Fibroblast of gingiva (primary cell): ENCODE measurements around the gene RNF31.

Experiments used
- DNase-seq: peaks from one replicate; pipeline ENCODE4 v3.0.0-alpha.2; 2011; ENCODE audit warnings: low read depth

The RNF31 gene

GRCh38 chr14:24182110-24182882, 35.0 kb downstream of the RNF31 start:
- no peak for DNase-seq

GRCh38 chr14:24183014-24183481, 35.8 kb downstream of the RNF31 start:
- no peak for DNase-seq

- DNase-seq, result no peak
Measured at GRCh38 chr14:24184104-24184970, 37.0 kb downstream of the RNF31 start.

DNA sequence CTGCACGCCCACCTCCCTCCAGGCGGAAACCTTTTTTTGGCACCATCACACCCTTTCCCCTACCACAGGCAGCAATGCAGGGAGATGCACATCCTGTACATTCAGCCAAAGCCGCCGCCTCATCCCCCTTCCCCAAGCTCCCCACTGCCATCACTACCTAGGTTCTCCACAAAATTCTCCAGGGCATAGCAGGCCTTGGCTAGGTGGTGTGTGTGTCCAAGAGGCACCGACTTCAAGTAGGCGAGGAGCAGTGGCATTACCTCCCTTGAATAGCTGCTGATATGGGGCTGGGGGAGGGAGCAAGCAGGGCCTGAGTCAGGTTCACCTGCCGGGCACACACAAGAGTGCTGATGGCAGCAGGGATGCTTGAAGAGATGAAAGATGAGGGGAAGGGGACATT, 37.7 kb downstream of the RNF31 start:
- no peak for DNase-seq

- no peak for DNase-seq
Measured at GRCh38 chr14:24185741-24186140, 38.4 kb downstream of the RNF31 start.

GRCh38 chr14:24186831-24187538, 39.7 kb downstream of the RNF31 start:
- DNase-seq, result no peak

GRCh38 chr14:24187539-24187915, 40.2 kb downstream of the RNF31 start:
- no peak for DNase-seq

GRCh38 chr14:24188251-24189058, 41.2 kb downstream of the RNF31 start, which contains the start of gene IPO4:
IPO4 (minus strand) TSS chr14:24188816; CDS start chr14:24188787, 29 bp downstream.
- DNase-seq, result peak; percentile 98

DNA sequence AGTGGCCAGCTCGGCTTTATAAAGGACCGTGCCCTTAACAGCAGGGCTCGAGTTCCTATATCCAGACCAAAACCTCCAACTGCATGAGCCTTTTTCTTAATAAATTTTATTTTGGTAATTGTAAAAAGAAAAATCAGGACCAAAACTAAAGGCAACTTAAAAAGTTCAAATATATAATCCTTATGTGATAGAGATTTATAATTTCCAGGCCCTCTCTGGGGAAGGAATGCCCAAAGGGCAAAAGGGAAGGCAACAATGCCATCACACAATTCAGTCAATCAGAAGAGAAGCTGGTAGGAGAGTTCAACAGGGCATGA, 41.7 kb downstream of the RNF31 start:
- no peak for DNase-seq

DNA sequence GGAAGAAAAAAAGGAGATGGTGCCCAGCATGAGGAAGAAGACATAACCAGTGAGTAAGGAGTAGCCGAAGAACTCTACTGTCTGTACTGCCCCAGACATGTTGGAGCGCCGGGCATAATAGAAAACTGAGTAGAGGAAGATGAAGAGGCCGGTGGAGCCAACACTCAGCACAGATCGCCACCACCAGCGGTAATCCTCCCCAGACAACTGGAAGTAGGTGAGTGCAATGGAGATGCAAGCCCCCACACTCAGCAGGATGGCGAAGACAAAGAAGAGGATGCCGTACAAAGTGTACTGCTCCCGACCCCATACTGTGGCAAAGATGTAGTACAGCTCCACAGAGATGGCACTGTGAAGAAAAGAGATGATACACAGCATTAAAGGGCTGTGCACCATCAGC, 42.2 kb downstream of the RNF31 start:
- no peak for DNase-seq

- DNase-seq, result no peak
Measured at GRCh38 chr14:24190416-24190815, 43.1 kb downstream of the RNF31 start.

- DNase-seq, result no peak
Measured at GRCh38 chr14:24192933-24193332, 45.6 kb downstream of the RNF31 start.

- no peak for DNase-seq
Measured at GRCh38 chr14:24194186-24194872, 47.0 kb downstream of the RNF31 start.

DNA sequence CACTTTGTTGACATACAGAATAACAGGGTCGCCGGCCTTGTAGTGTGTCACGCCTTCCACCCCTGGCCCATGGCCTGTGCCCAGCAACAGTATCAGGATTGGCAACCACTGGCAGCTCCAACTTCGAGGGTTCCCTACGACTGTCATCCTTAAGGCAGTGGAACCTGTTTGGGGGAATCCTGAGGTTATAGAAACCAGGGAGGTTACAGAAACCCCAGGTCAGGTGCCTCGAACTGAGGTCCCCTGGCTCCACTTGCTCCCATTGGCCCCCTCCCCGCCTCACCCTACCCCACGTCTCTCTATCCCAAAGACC, 47.5 kb downstream of the RNF31 start:
- DNase-seq, result no peak

DNA sequence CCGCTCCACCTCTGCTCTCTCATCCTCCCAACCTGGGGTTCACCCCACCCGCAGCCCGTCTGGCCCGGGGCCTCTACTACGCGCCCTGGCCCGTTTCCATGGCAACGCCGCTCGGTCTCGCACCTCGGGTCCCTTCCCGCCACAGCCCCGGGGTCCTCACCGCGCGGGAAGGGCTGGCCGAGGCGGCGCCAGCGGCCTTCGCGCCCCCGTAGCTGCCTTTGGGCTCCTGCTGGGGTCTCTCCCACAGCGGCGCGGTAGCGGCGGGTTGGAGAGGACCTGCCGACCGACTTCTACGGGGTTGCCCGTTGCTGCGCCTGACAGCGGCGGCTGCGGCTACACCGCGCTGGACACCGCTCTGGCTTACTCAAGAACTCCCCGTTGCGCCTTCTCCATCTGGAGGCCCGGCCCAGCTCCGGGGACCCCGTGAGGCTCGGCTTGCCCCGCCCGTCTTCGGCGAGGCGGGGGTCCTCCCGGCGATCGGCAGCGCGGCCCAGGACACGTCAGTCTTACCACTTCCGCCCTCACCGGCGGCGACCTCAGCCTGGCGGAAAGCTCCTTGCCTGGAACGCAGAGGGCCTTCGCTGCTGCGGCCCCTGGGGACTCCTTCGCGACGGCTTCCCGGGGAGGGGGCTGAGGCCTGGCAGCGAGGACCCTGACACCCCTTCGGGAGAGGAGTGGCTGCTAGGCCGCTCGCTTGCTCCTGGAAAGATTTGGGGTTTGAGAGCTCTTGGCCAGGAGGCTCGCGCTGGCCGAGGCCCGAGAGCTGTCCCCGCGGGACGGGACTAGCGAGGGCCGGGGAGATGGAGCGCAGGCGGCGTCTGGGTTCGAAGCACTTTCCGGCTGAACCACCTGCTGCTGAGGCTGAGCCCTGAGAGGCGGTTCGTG, 48.1 kb downstream of the RNF31 start, which contains the start of gene TM9SF1:
Gene TM9SF1 (minus strand): TSS at position 256 of the 885 bp plus-strand sequence. CDS start 422 bp downstream, outside the sequence.
- peak; percentile 90 for DNase-seq

- DNase-seq, result no peak
Measured at GRCh38 chr14:24196071-24197055, 49.1 kb downstream of the RNF31 start.

DNA sequence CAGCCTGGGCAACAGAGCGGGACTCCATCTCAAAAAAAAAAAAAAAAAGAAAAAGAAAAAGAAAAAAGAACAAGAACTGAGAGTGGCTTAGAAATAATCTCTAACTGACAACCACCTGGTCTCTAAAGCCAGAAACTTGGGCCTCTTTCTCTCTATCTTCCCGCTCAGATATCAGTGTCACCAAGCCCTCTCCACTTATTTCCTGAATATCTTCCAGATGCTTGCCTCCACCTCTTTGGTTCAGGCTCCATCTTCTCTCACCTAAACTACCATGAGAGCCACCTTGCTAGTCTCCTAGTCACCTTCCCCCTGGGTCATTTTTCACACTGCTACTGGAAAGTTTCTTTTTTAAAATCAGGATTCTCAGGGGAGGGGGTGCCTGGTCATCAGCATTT, 49.8 kb downstream of the RNF31 start:
- no peak for DNase-seq

DNA sequence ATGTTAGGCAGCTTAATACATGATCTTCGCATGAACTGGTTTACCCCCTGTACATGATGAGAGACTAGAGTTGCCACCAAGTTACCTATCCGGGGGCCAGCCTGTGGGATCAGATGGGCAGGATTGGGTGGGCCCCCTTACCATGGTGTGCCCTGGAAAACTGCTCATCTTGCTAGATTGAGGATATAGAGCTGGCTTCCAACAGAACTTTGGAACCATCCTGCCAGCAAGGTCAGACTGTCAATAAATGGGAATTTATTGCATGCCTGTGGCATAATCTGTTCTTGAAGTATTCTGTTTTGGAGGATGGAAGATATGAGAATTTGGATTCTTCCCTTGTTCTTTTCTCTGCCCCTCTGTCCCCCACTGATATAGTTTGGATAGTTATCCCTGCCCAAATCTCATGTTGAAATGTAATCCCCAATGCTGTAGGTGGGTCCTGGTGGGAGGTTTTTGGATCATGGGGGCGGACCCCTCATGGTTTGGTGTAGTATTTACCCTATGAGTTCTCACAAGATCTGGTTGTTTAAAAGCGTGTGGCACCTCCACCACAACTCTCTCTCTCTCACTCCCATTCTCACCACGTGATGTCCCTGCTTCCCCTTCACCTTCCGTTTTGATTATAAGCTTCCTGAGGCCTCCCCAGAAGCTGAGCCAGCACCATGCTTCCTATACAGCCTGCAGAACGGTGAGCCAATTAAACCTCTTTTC, 51.7 kb downstream of the RNF31 start:
- no peak for DNase-seq
